Effector memory CD8-positive, alpha-beta T cell (primary cell): ENCODE results near the gene LAMA2.

Experiments
- ATAC-seq: fragments of 150-1000 bp; cut with Tn5 transposase; replicated peaks from 2 replicates; pipeline ENCODE4 v1.10.0; 2021; ENCODE audit warnings: mild to moderate bottlenecking, moderate library complexity
- DNase-seq, 3 experiments: peaks; one replicate each; pipeline ENCODE4 v3.0.0; 2021
- H3K27ac Mint-ChIP-seq, 2 donors: one replicate each; pipeline ENCODE4 v1.8.0; 2022; ENCODE audit warnings: mild to moderate bottlenecking in 2 of 2, mixed read lengths in 2 of 2, moderate library complexity in 2 of 2
- H3K27me3 Mint-ChIP-seq, 2 donors: one replicate each; pipeline ENCODE4 v1.8.0; 2022; ENCODE audit warnings: mixed read lengths in 2 of 2
- H3K36me3 Mint-ChIP-seq: one replicate; pipeline ENCODE4 v1.8.0; 2022; ENCODE audit warnings: mild to moderate bottlenecking, moderate library complexity, mixed read lengths; ENCODE audit not compliant: insufficient read depth
- H3K4me1 Mint-ChIP-seq, 2 donors: one replicate each; pipeline ENCODE4 v1.8.0; 2022; ENCODE audit warnings: low read depth in 2 of 2, mixed read lengths in 2 of 2
- H3K4me3 Mint-ChIP-seq, 2 donors: one replicate each; pipeline ENCODE4 v1.8.0; 2022; ENCODE audit warnings: mild to moderate bottlenecking in 2 of 2, mixed read lengths in 2 of 2, moderate library complexity in 2 of 2
- H3K9me3 Mint-ChIP-seq, 2 donors: one replicate each; pipeline ENCODE4 v1.8.0; 2022; ENCODE audit warnings: mixed read lengths in 2 of 2

The LAMA2 gene

DNA sequence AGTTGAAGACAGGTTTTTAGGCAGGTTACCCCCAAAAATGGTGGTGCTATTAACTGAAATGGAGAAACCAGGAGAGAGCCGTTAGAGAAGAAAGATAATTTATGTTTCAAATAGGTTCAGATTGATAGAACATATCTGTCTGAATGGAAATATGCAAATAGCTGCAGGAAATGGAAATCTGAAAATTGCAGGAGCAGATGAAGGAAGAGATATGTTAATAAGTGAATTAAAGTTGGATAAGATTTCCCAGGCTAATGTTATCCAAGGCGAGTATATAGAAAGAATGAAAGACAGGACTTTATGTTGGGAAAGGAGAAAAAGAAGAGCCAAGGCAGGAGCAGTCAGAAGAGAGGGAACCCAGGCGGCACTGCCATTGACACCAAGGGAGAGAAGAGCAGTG lies 461.4 kb downstream of the LAMA2 start:
- H3K4me3 Mint-ChIP-seq, result no peak overlapping the region
- no peak overlapping the region for H3K27ac Mint-ChIP-seq
- H3K4me1 Mint-ChIP-seq, result no peaks in the 10 kb centered on the region
- ATAC-seq (no peak), DNase-seq (no peak)
- H3K9me3 Mint-ChIP-seq, result no peaks in the 10 kb centered on the region
- H3K27me3 Mint-ChIP-seq, result peaks cover 0 to 34% of the 10 kb centered on the region in 2 donors
- no peaks in the 10 kb centered on the region for H3K36me3 Mint-ChIP-seq

DNA sequence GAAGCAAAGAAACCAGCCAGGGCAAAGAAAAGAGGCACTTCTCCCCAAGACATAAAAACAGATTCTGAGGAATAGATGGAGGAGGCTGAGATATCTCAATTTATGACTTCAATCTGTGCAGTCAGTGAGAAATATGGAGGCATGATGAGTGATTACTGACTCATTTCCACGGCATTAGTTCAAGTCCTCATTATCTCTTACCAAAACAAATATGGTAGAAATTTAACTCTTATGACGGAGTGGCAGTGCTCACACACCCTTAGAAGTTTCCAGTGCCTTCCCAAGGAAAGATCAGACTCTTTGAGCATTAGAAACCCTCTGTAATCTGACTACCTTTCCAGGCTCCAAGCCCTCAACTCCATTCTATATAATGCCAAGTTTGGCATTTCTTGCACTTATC lies 463.0 kb downstream of the LAMA2 start:
- Mint-ChIP-seq H3K4me1 (no peaks in the 10 kb centered on the region), H3K36me3 (no peaks in the 10 kb centered on the region), H3K27me3 (peaks cover 0 to 22% of the 10 kb centered on the region in 2 donors), H3K27ac (no peak overlapping the region), H3K9me3 (no peaks in the 10 kb centered on the region), H3K4me3 (no peak overlapping the region)
- DNase-seq (no peak), ATAC-seq (no peak)

DNA sequence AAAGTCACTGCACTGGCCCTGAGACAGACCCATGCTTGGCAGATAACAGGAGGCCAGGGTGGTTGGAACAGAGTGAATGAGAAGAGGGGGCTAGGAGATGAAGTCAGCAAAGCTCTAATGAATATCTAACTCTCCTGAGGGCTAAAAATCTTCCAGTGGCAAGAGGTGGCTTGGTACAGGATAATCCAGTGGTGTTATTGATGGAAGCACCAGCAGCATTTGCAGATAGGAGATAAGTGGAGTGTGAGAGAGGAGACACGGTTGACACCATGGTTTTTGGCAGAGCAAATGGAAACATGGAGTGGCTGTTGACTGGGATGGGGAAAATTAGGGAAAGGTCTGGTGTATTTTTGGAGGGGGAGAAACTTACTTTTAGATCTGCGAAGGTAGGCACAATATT lies 464.0 kb downstream of the LAMA2 start:
- DNase-seq (no peak), ATAC-seq (no peak)
- no peaks in the 10 kb centered on the region for H3K9me3 Mint-ChIP-seq

DNA sequence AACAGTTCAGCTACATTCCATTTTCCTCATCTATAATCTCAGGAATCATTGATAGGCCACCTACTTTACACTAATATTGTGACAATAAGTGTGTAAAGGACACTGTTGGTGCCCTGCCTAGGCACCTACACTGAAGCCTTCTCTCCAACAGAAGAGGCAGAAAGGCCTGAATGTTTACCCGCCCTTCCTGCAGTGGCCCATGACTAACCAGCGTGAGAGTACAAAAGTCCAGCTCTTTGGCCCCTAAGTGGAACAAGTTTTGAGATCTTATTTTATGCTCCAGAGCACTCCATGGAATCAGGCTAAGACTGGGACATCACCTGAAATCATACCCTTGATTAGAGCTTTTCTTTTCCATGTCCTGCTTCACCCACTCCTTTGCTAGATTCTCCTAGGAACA lies 467.3 kb downstream of the LAMA2 start:
- DNase-seq (no peak), ATAC-seq (no peak)
- Mint-ChIP-seq H3K27me3 (peaks cover 0 to 13% of the 10 kb centered on the region in 2 donors), H3K27ac (no peak overlapping the region), H3K36me3 (no peaks in the 10 kb centered on the region), H3K4me1 (no peaks in the 10 kb centered on the region), H3K4me3 (no peak overlapping the region), H3K9me3 (no peaks in the 10 kb centered on the region)

More for the DNA sequence above, 464.0 kb downstream of the LAMA2 start:
- no peak overlapping the region for H3K4me3 Mint-ChIP-seq
- H3K27me3 Mint-ChIP-seq, result peaks cover 0 to 22% of the 10 kb centered on the region in 2 donors
- no peaks in the 10 kb centered on the region for H3K4me1 Mint-ChIP-seq
- H3K36me3 Mint-ChIP-seq, result no peaks in the 10 kb centered on the region
- no peak overlapping the region for H3K27ac Mint-ChIP-seq

DNA sequence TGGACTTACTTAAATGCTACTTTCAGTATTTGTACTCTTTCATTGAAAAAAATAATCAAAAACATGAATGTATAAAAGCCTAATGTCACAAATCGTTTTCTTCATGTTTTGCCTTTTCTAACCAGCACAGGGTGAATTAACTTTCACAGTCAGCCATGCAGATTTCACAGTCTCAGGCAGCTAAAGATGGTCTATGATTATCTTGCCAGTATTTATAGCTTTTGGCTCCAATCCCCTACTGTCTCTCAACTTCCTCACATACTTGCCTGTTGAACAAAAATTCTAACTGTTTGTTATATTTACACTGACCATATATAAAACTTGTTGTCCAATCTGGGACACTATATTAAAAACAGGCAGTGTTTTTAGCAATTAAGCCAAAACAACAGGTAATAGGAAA lies 468.9 kb downstream of the LAMA2 start:
- Mint-ChIP-seq H3K27me3 (peaks cover 0 to 12% of the 10 kb centered on the region in 2 donors), H3K36me3 (no peaks in the 10 kb centered on the region), H3K27ac (no peak overlapping the region), H3K4me3 (no peak overlapping the region), H3K9me3 (no peaks in the 10 kb centered on the region), H3K4me1 (no peaks in the 10 kb centered on the region)
- DNase-seq (no peak), ATAC-seq (no peak)

DNA sequence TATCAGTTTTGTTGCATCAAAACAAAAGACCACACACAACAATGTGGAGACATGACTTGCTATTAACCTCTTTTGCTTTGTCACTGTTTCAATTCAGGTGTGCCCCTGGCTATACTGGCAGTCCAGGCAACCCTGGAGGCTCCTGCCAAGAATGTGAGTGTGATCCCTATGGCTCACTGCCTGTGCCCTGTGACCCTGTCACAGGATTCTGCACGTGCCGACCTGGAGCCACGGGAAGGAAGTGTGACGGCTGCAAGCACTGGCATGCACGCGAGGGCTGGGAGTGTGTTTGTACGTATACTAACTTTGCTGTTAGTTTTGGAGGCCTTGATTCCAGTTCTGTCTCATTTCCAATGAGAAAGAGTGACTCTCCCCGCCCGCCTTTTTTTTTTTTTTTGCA lies 470.1 kb downstream of the LAMA2 start:
- H3K36me3 Mint-ChIP-seq, result no peaks in the 10 kb centered on the region
- no peak overlapping the region for H3K27ac Mint-ChIP-seq
- no peaks in the 10 kb centered on the region for H3K4me1 Mint-ChIP-seq
- peaks cover 0 to 8% of the 10 kb centered on the region in 2 donors for H3K27me3 Mint-ChIP-seq
- ATAC-seq (no peak), DNase-seq (no peak)
- H3K9me3 Mint-ChIP-seq, result no peaks in the 10 kb centered on the region
- H3K4me3 Mint-ChIP-seq, result no peak overlapping the region

DNA sequence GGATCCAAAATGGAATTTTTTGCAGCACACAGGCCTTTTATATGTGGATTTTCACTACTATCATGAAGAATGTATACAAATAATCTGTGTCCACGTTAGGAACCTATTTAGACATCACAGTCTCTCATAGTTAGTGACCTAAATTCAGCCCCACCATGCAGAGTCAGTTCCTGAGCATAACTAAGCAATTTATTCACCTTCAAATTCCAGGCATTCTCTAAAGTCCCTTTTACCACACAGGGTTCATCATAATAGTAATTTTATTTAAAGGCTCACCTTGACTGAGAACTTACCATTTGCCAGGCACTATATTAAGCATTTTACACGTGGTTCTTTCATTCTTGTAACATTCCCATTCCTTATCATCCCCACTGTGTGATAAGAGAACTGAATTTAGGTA lies 473.2 kb downstream of the LAMA2 start:
- ATAC-seq (no peak), DNase-seq (no peak)
- Mint-ChIP-seq H3K4me1 (no peaks in the 10 kb centered on the region), H3K9me3 (no peaks in the 10 kb centered on the region), H3K27me3 (peaks cover 0 to 11% of the 10 kb centered on the region in 2 donors), H3K4me3 (no peak overlapping the region), H3K27ac (no peak overlapping the region), H3K36me3 (no peaks in the 10 kb centered on the region)

DNA sequence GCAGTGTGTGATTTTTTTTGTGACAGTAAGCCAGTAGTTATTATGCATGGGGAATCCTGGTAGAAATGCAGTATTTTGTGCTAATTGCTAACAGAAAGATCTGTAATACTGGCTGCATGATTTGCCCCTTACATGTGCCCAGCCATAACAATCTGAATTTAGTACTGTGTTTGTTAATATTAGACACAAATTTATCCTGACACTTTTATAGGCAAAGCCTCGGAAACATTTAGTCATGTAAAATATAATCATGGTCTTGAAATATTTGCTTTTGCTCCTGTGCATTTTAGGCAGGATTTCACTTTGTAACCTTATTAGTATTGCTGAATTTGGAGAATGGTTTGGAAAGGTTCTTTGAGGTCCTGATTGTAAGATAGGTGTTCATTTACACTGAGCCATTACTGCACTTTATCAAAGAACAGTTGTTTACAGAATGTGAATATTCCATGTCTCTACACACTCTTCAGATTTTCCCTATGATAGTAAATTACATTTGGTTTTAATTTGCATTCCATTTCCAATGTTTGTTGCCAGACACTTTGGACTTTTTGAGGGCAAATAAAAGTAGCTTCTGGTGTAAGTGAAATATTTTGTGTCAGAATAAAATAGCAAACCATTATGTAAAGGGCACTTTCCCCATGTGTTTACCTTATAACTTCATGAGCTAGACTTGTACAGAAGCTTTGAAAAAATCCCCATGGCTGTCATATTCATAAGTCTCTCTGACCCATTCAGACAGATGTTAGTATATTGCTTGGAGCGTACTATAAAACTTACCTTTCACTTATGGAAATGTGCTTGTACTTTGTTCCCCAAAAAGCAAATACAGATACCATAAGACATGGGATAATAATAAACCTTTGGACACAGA lies 477.1 kb downstream of the LAMA2 start:
- Mint-ChIP-seq H3K4me3 (no peak overlapping the region), H3K4me1 (peaks cover 0 to 6% of the 10 kb centered on the region in 2 donors), H3K27ac (no peak overlapping the region), H3K27me3 (peaks cover 0 to 26% of the 10 kb centered on the region in 2 donors), H3K9me3 (no peaks in the 10 kb centered on the region), H3K36me3 (no peaks in the 10 kb centered on the region)
- ATAC-seq (no peak), DNase-seq (no peak)

DNA sequence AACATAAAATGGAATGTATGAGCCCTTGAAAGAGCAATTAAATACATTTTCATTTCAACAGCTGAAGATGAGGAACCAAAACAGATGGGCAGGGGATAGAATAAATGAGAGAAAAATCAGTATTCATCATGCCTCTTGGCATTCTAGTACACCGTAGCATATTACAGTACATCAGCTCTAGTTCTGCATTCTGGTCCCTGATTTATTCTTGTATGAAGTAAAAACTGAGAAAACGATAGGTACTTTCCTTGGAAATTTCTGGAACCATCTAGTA lies 477.7 kb downstream of the LAMA2 start:
- peaks cover 0 to 6% of the 10 kb centered on the region in 2 donors for H3K4me1 Mint-ChIP-seq
- DNase-seq (no peak), ATAC-seq (no peak)
- no peak overlapping the region for H3K27ac Mint-ChIP-seq
- no peak overlapping the region for H3K4me3 Mint-ChIP-seq
- H3K9me3 Mint-ChIP-seq, result no peaks in the 10 kb centered on the region
- H3K27me3 Mint-ChIP-seq, result peaks cover 0 to 26% of the 10 kb centered on the region in 2 donors
- H3K36me3 Mint-ChIP-seq, result no peaks in the 10 kb centered on the region

DNA sequence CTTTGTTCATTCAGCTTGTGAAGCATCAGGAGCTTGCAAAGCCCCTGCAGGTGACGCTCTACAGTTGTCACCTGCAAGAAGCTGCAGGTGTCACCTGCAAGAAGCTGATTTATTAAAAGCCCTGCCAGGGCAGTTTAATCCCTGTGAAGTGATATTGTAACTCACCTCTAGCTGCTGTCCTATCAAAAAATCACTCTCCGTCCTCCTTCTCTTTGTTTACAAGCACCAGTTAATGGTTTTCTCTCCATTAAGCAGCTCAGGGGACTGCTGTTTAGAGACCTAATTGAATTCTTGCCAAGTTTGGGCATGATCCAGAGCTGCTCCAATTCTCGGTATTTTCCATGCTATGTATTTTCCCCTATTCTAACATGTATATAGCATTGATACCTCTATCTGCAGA lies 481.1 kb downstream of the LAMA2 start:
- ATAC-seq, result no peak
- no peak for DNase-seq
- Mint-ChIP-seq H3K4me1 (peaks cover 4 to 10% of the 10 kb centered on the region in 2 donors), H3K36me3 (no peaks in the 10 kb centered on the region), H3K27ac (peak overlapping the region in 1 of 2 donors; percentile 7), H3K27me3 (peaks cover 0 to 25% of the 10 kb centered on the region in 2 donors), H3K9me3 (no peaks in the 10 kb centered on the region), H3K4me3 (no peak overlapping the region)

DNA sequence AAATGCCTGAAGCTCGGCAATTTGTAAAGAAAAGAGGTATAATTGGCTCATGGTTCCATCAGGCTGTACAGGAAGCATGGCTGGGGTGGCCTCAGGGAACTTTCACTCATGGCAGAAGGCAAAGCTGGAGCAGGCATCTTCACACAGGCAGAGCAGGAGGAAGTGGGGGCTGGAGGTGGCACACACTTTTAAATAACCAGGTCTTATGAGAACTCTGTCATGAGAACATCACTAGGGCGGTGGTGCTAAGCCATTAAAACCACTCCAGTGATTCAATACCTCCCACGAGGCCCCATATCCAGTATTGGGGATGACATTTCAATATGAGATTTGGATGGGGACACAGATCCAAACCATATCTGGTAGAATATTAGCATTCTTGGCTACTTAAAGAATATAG lies 481.8 kb downstream of the LAMA2 start:
- H3K4me1 Mint-ChIP-seq, result peaks cover 4 to 14% of the 10 kb centered on the region in 2 donors
- ATAC-seq, result no peak

DNA sequence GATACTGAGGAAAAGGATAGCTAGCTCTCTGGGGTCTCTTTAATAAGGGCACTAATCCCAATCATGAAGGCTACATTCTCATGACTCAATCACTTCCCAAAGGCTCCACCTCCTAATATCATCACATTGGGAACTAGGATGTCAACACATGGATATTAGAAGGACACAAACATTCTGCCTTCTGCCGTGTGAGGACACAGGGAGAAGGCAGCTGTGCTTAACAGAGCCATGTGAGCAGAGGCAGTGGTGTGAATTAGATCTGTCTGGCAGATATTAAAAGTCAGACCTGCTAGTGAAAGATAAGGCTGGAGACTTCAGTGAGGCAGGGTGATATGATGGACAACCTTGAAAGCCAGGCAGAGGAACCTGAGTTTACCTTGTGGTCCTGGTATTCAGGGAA lies 485.1 kb downstream of the LAMA2 start:
- no peaks in the 10 kb centered on the region for H3K9me3 Mint-ChIP-seq
- no peaks in the 10 kb centered on the region for H3K36me3 Mint-ChIP-seq
- H3K4me3 Mint-ChIP-seq, result no peak overlapping the region
- H3K27me3 Mint-ChIP-seq, result peaks cover 0 to 21% of the 10 kb centered on the region in 2 donors
- peaks cover 4 to 11% of the 10 kb centered on the region in 2 donors for H3K4me1 Mint-ChIP-seq
- ATAC-seq, result no peak
- H3K27ac Mint-ChIP-seq, result peak overlapping the region in 1 of 2 donors; percentile 24
- DNase-seq, result no peak

More for the DNA sequence above, 481.8 kb downstream of the LAMA2 start:
- H3K4me3 Mint-ChIP-seq, result no peak overlapping the region
- no peaks in the 10 kb centered on the region for H3K36me3 Mint-ChIP-seq
- no peak overlapping the region for H3K27ac Mint-ChIP-seq
- no peaks in the 10 kb centered on the region for H3K9me3 Mint-ChIP-seq
- H3K27me3 Mint-ChIP-seq, result peaks cover 0 to 25% of the 10 kb centered on the region in 2 donors
- DNase-seq, result no peak

DNA sequence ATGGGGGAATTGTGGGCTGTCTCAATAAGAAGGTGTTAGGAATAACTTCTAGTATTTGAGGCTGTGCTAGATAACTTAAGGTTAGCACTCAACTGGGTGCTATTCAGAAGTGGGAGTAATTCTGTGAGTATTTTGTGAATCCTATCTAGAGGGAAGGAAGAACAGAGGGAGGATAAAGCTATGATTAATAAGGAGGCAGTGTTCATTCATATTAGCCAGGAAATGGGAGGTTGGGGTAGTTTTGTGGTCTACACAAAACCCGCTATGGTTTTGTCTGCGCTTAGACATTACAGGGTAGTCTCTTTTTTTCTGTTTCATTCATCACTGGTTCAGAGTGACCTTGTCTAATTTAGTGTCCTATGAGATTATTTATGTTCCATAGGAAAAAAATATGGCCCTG lies 486.0 kb downstream of the LAMA2 start:
- Mint-ChIP-seq H3K27me3 (peaks cover 0 to 20% of the 10 kb centered on the region in 2 donors), H3K27ac (no peak overlapping the region), H3K36me3 (no peaks in the 10 kb centered on the region), H3K4me3 (no peak overlapping the region), H3K4me1 (peaks cover 4 to 11% of the 10 kb centered on the region in 2 donors), H3K9me3 (no peaks in the 10 kb centered on the region)
- DNase-seq (no peak), ATAC-seq (no peak)

DNA sequence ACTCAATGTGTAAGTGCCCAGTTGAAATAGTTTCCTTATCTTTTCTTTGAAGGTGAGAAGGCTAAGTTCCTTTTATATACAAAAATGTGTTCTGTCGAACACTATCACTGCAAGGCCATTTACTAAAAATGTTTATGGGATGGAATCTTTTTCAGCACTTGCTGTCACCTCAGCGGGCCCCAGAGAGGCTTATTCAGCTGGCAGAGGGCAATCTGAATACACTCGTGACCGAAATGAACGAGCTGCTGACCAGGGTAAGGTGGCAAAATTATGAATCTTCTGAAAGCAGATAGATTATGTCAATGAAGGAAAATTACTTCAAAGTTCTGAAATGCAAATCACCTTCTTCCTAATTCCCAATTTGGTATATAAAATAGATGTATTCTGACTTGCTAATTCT lies 486.8 kb downstream of the LAMA2 start:
- peaks cover 0 to 13% of the 10 kb centered on the region in 2 donors for H3K27me3 Mint-ChIP-seq
- no peaks in the 10 kb centered on the region for H3K9me3 Mint-ChIP-seq
- no peak overlapping the region for H3K4me3 Mint-ChIP-seq
- DNase-seq (no peak), ATAC-seq (no peak)
- peaks cover 4 to 8% of the 10 kb centered on the region in 2 donors for H3K4me1 Mint-ChIP-seq
- H3K27ac Mint-ChIP-seq, result no peak overlapping the region
- no peaks in the 10 kb centered on the region for H3K36me3 Mint-ChIP-seq
